A549 (cell line): ENCODE data around the gene MCTS1.

Experiments used
- BCL3 ChIP-seq: fragments of >200 bp; sonication (Bioruptor Twin); formaldehyde crosslinking; IDR thresholded peaks from 3 replicates; pipeline ENCODE4 v1.6.1; 2016
- CTCF ChIP-seq: fragments of >200 bp; sonication (Bioruptor Twin); formaldehyde crosslinking; IDR thresholded peaks from 3 replicates; pipeline ENCODE4 v1.5.1; 2016
- EHMT2 ChIP-seq: fragments of 200-600 bp; sonication (generic); IDR thresholded peaks from 2 replicates; pipeline ENCODE4 v1.6.1; 2016; ENCODE audit warnings: antibody characterized with exemption, low read depth, mild to moderate bottlenecking, moderate library complexity
- EP300 ChIP-seq, 2 experiments: fragments of >200 bp; sonication (Bioruptor Twin); formaldehyde crosslinking; IDR thresholded peaks; 2 replicates in 1 of 2; 3 replicates in 1 of 2; pipeline ENCODE4 v1.6.1; 2016 to 2017
- GATA3 ChIP-seq: IDR thresholded peaks from 2 replicates; pipeline ENCODE4 v1.6.1; 2012; ENCODE audit warnings: borderline replicate concordance
- JUN ChIP-seq, 2 experiments: fragments of >200 bp; sonication (Bioruptor Twin); formaldehyde crosslinking; IDR thresholded peaks; 2 replicates in 1 of 2; 3 replicates in 1 of 2; pipeline ENCODE4 v1.6.1; 2016 to 2017
- MYC ChIP-seq: IDR thresholded peaks from 2 replicates; pipeline ENCODE4 v1.6.1; 2012; ENCODE audit warnings: mild to moderate bottlenecking, inconsistent platforms, low read length, improper control_type of control experiment, borderline replicate concordance
- PHF8 ChIP-seq: fragments of 200-600 bp; sonication (generic); IDR thresholded peaks from 2 replicates; pipeline ENCODE4 v1.6.1; 2016; ENCODE audit warnings: low read depth, mild to moderate bottlenecking, antibody characterized with exemption, moderate library complexity, borderline replicate concordance
- POLR2A ChIP-seq: IDR thresholded peaks from 2 replicates; pipeline ENCODE4 v1.6.1; 2012; ENCODE audit warnings: mild to moderate bottlenecking, low read length
- REST ChIP-seq: fragments of 200-600 bp; sonication (generic); IDR thresholded peaks from 2 replicates; pipeline ENCODE4 v1.6.1; 2016; ENCODE audit warnings: antibody characterized with exemption, mild to moderate bottlenecking, moderate library complexity
- USF2 ChIP-seq: fragments of 450-650 bp; IDR thresholded peaks from 2 replicates; pipeline ENCODE4 v1.6.1; 2014; ENCODE audit warnings: antibody characterized with exemption
- ZC3H11A ChIP-seq: fragments of 450-650 bp; IDR thresholded peaks from 2 replicates; pipeline ENCODE4 v1.6.1; 2014; ENCODE audit warnings: antibody characterized with exemption, mild to moderate bottlenecking

GRCh38 chrX:120585702-120586101, 18.2 kb upstream of the MCTS1 start:
- TF ChIP-seq CTCF (no peak), USF2 (no peak), GATA3 (no peak), MYC (no peak), BCL3 (no peak), POLR2A (no peak), REST (no peak), EP300 (IDR thresholded peaks at IDR 0.05) (no peak), ZC3H11A (no peak), PHF8 (no peak), EHMT2 (no peak), JUN (IDR thresholded peaks at IDR 0.05) (no peak)
